ENCODE measurements around the gene CTDSP1.

CTDSP1 gene

DNA sequence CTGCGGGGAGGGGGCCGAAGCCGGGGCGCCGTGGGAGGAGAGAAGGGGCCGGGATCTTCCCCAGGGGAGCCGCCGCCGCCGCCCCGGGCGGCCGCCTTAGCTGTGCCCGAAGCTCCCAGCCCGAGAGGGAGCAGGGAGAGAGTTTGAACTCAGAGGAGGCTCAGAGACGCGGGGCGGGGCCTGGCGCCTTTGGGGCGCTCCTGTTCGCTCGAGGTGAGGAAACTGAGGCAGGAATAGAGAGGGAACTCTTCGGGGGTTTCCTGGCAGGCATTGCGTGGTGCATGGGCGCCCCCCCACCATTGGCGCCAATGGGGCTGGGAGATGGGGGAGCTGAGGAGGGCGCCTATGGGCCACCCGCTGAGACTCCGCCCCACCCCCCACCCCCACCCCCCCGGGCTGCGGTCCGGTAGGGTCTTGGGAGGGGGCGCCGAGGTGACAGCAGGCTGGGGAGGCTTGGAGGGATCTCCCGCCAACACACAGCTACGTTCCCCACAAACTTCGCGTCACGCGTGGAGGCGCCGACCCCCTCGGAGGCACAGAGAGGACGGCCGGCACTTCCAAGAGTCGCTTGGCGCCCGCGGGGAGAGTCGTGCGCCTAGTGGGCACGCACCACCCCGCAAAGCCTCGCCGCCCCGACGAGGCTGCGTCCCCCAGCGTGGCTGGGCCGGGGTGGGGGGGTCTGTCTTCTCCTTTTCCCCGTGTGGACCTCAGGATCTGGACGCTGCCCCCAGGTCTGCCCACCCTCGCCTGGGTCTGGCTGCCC is 680 bp downstream of the CTDSP1 start:
- DNase-seq = peak; percentile 43

- DNase-seq = no peak
Observed at GRCh38 chr2:218400930-218401881, 1.5 kb downstream of the CTDSP1 start.

DNA sequence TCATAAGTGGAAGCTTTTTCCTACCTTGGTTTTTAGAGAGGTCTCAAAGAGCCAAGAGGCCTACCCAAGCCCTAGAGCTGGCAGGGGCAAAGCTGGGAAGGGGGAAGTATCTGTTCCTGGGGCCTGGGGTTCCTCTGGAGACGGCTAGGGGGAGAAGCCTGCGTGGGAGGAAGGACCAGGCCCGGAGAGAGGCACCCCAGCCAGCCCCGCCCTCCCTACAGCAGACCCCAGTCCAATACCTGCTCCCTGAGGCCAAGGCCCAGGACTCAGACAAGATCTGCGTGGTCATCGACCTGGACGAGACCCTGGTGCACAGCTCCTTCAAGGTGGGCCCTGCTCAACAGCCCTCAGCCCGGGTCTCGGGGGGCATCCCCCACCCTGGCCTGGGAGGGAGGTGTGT is 2.2 kb downstream of the CTDSP1 start:
- no peak for DNase-seq

DNA sequence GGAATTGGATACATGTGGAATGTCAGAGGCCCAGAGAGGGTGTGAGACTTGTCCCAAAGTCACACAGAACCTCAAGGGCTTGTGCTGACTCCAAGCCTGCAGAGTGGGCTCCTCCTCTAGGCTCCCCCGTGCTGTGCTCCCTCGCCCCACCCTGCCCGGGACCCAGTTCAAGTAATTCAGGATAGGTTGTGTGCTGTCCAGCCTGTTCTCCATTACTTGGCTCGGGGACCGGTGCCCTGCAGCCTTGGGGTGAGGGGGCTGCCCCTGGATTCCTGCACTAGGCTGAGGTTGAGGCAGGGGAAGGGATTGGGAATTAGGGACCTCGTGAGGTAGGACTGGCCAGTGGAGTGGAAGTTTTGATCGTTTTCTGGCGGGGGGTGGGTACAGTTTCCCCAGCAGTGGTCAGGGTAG is 2.8 kb downstream of the CTDSP1 start:
- no peak for DNase-seq

DNA sequence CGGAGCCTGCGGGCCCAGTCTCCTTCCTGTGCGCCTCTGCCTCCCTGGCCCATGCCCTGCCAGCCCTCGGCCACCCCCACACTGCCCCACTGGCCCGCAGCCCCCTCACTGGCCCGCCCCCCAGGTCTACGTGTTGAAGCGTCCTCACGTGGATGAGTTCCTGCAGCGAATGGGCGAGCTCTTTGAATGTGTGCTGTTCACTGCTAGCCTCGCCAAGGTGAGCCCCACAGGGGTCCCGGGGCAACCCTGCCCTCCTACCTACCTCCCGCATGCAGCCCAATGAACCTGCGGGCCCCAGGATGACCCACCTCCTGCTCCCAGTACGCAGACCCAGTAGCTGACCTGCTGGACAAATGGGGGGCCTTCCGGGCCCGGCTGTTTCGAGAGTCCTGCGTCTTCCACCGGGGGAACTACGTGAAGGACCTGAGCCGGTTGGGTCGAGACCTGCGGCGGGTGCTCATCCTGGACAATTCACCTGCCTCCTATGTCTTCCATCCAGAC is 3.3 kb downstream of the CTDSP1 start:
- DNase-seq = no peak

DNA sequence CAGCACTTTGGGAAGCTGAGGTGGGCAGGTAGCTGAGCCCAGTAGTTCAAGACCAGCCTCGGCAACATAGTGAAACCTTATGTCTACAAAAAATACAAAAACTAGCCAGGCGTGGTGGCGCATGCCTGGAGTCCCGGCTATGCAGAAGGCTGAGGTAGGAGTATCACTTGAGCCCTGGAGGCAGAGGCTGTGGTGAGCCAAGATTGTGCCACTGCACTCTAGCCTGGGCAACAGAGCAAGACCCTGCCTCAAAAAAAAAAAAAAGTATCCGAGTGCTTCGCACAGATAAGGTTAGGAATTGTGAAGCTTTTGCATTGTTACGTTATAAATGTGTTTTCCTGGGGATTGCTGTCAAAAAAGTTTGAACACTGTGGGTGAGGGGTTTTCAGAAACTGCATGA is 4.1 kb downstream of the CTDSP1 start:
- no peak for DNase-seq

- no peak for DNase-seq
Observed at GRCh38 chr2:218404351-218405085, 4.8 kb downstream of the CTDSP1 start.

DNA sequence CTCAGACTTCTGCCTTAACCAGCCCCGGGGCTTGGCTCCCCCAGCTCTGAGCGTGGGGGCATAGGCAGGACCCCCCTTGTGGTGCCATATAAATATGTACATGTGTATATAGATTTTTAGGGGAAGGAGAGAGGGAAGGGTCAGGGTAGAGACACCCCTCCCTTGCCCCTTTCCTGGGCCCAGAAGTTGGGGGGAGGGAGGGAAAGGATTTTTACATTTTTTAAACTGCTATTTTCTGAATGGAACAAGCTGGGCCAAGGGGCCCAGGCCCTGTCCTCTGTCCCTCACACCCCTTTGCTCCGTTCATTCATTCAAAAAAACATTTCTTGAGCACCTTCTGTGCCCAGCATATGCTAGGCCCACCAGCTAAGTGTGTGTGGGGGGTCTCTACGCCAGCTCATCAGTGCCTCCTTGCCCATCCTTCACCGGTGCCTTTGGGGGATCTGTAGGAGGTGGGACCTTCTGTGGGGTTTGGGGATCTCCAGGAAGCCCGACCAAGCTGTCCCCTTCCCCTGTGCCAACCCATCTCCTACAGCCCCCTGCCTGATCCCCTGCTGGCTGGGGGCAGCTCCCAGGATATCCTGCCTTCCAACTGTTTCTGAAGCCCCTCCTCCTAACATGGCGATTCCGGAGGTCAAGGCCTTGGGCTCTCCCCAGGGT is 5.5 kb downstream of the CTDSP1 start:
- DNase-seq = no peak

DNA sequence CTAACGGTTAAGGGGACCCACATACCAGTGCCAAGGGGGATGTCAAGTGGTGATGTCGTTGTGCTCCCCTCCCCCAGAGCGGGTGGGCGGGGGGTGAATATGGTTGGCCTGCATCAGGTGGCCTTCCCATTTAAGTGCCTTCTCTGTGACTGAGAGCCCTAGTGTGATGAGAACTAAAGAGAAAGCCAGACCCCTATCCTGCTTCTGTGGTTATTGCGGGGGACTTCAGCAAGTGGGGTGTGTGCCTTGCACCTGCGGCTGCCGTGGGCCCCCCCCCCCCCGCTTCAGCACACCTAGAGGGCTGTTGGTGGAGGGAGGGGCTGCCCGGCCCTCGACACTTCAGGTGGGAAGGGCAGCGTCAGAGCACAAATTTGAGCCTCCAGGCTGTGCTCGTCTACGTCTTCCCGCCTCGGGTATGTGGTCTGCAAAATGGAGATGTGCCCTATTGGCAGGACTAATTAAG is 6.1 kb downstream of the CTDSP1 start:
- DNase-seq = no peak

DNA sequence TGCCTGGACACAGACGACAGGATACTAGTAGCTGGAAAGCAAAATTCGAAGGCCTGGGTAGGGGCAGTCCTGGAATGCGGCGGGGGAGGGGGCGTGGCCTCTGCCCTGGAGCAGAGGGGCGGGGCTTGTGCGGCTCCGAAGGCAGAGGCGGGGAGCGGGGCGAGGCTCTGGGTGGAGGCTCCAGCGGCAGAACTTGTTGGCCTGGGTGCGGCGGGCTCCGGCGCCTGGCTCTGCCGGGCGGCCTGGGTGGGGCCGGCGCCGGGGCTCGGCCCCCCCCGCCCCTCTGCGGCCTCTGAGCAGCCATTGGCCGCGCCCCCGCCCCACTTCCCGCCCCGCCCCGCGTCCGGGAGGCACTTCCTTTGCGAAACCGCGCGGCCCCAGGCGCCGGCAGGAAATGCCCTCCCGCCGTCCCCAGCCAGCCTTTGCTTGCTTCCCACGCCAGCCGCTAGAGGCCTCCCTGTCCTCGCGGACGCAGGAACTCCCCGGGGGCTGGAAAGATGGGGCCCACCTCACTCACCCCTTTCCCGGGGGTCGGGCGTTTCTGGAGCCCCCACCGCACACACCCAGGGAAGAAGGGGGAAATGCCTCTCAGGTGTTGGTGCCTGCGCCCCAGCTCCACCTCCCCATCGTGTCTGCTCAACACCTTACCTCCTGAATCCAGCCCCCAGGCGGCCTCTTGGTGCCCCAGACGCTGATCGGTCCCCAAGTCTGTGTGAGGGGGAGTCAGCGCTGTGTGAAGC is 6.7 kb downstream of the CTDSP1 start:
- peak; percentile 91 for DNase-seq

DNA sequence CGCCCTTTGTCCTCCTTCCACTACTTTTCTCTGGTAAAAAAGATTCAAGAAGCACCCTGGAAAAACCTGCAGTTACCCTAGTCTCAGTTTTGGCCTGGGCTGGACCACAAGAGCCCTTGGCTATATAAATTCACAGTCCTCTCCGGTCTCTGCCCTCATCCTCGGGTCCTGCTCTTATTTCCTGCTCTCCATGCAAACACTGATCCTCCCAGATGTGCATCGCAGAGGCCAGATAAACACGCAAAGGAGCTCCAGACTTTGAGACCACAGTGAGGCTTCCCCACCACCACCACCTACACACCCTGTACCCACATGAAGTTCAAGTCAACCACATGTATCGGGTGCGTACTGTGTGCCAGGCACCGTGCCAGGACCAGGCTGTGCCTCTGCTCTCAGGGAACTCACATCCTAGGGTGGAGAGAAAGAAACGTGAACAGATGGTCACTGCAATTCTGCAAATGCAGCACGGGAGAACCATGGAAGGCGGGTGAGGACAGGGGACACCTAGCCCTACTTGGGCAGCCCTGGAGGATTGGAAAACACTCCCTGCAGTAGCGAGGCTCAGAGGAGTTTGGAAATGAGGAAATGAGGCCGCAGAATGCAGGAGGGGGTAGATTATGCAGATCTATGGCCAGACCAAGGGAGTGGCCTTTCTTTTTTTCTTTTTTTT is 7.4 kb downstream of the CTDSP1 start:
- DNase-seq = peak; percentile 62

DNA sequence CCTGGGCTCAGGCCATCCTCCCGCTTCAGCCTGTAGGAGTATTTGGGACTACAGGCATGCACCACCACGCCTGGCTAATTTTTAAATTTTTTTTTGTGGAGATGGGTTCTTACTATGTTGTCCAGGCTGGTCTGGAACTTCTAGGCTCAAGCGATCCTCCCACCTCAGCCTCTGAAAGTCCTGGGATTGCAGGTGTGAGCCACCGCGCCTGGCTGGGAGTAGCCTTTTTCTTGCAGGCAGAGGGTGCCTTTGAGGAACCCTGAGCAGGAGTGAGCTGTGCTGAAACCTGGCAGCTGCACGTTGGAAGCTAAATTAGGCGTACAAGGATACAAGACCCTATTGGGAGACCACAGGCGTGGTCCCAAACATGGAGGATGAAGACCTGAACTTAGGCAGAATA is 8.0 kb downstream of the CTDSP1 start:
- DNase-seq = no peak

GRCh38 chr2:218418321-218418716 is 18.7 kb downstream of the CTDSP1 start:
- no peak for DNase-seq

- no peak for DNase-seq
Observed at GRCh38 chr2:218418717-218419458, 19.2 kb downstream of the CTDSP1 start, which contains the start of gene VIL1. VIL1 (plus strand) TSS chr2:218419123; CDS start chr2:218423779, 4,656 bp downstream.

- no peak for DNase-seq
Observed at GRCh38 chr2:218419630-218420216, 20.1 kb downstream of the CTDSP1 start.

GRCh38 chr2:218421027-218421426 is 21.4 kb downstream of the CTDSP1 start:
- no peak for DNase-seq

GRCh38 chr2:218422403-218423086 is 22.9 kb downstream of the CTDSP1 start:
- DNase-seq = no peak

DNA sequence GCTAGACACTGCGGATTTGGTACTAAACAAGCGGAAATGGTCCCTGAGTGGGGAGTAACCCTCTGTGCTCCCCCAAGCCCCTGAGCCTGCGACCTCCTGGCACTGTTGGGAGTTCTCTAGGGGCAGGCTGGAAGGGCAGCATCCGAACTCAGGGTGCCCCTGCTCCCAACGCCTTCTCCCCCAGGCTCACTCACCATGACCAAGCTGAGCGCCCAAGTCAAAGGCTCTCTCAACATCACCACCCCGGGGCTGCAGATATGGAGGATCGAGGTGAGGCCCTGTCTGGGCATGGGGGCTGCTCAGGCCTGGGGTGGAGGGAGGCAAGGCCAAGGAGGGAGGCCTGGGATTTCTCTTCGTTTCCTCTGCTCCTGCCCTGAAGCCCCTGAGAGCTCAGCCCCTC is 23.9 kb downstream of the CTDSP1 start:
- no peak for DNase-seq

GRCh38 chr2:218425531-218425930 is 25.9 kb downstream of the CTDSP1 start:
- DNase-seq = no peak
